Sigmoid colon (tissue), 7 donors: ENCODE results near the gene LARGE1. TPM values are rescaled to one million over a fixed set of nuclear protein-coding genes. Genes with fewer than 3 reads are reported as not detected.

ENCODE experiments used
- DNase-seq: peaks from one replicate; pipeline ENCODE4 v3.0.0-alpha.2; 2019
- H3K27ac ChIP-seq, 4 donors: fragments of 200-600 bp; sonication (generic); one replicate each; pipeline ENCODE4 v1.5.1; 2016 to 2019; ENCODE audit warnings: mild to moderate bottlenecking in 1 of 4
- H3K27me3 ChIP-seq, 3 donors: fragments of 200-600 bp; sonication (generic); one replicate each; pipeline ENCODE4 v1.5.1; 2019; ENCODE audit warnings: mild to moderate bottlenecking in 1 of 3
- H3K36me3 ChIP-seq, 4 donors: fragments of 200-600 bp; sonication (generic); one replicate each; pipeline ENCODE4 v1.5.1; 2016 to 2019
- H3K4me1 ChIP-seq, 4 donors: fragments of 200-600 bp; sonication (generic); one replicate each; pipeline ENCODE4 v1.5.1; 2017 to 2019
- H3K4me3 ChIP-seq, 4 donors: fragments of 200-600 bp; sonication (generic); one replicate each; pipeline ENCODE4 v1.5.1; 2017 to 2019; ENCODE audit warnings: mild to moderate bottlenecking in 2 of 4, moderate library complexity in 1 of 4
- H3K9me3 ChIP-seq, 4 donors: fragments of 200-600 bp in 3 of 4; sonication (generic) in 3 of 4; one replicate each; pipeline versions ENCODE4 v1.5.1 to v1.6.1; 2013 to 2019
- EP300 ChIP-seq, 4 donors: sonication (generic); formaldehyde crosslinking; IDR thresholded peaks; one replicate each; pipeline ENCODE4 v1.6.1; 2017; ENCODE audit warnings: antibody characterized with exemption in 4 of 4
- POLR2A ChIP-seq, 2 donors: fragments of 450-650 bp; IDR thresholded peaks; one replicate each; pipeline ENCODE4 v1.6.1; 2016; ENCODE audit warnings: antibody characterized with exemption in 2 of 2, mild to moderate bottlenecking in 2 of 2, moderate library complexity in 2 of 2
- POLR2AphosphoS5 ChIP-seq, 4 donors: sonication (generic); formaldehyde crosslinking; IDR thresholded peaks; one replicate each; pipeline ENCODE4 v1.6.1; 2017; ENCODE audit warnings: antibody characterized with exemption in 4 of 4
- WGBS, 2 donors: extraction: QIAGEN DNeasy Blood & Tissue Kit; methylation state at CpG; one replicate each; pipeline ENCODE4 v1.1.7; 2013; 5-methylcytosine and 5-hydroxymethylcytosine counted together
- intact Hi-C: fragments of 100-400 bp; cut with DNase I; formaldehyde crosslinking; loops from one replicate; pipeline ENCODE4 v1.15.1; 2023
- polyA plus RNA-seq, 3 donors: library from polyadenylated mRNA; stranded (reverse); fragments of 200-250 nt; gene quantifications; one replicate each; pipeline ENCODE4 v1.2.3, GENCODE V29; 2013
- total RNA-seq, 4 donors: library from RNA; depleted of rRNA; stranded (reverse); fragments of >200 nt; gene quantifications; one replicate each; pipeline ENCODE4 v1.1.0, GENCODE V29; 2016
- TF ChIP-seq, protein P1 (sequence below), 4 experiments: fragments of 450-650 bp in 3 of 4; fragments of 200-600 bp in 1 of 4; IDR thresholded peaks; one replicate each; pipeline ENCODE4 v1.5.1; 2016 to 2019; ENCODE audit warnings: antibody characterized with exemption in 4 of 4, mild to moderate bottlenecking in 3 of 4, moderate library complexity in 2 of 4
- donor health status: healthy with polysubstance abuse.
- donor health status: Bipolar disorder and iron deficiency.
- donor health status: healthy.

Gene LARGE1
- total and polyA plus RNA-seq, 7 donors: 5.8 to 74.4 (median 38.0) TPM

DNA sequence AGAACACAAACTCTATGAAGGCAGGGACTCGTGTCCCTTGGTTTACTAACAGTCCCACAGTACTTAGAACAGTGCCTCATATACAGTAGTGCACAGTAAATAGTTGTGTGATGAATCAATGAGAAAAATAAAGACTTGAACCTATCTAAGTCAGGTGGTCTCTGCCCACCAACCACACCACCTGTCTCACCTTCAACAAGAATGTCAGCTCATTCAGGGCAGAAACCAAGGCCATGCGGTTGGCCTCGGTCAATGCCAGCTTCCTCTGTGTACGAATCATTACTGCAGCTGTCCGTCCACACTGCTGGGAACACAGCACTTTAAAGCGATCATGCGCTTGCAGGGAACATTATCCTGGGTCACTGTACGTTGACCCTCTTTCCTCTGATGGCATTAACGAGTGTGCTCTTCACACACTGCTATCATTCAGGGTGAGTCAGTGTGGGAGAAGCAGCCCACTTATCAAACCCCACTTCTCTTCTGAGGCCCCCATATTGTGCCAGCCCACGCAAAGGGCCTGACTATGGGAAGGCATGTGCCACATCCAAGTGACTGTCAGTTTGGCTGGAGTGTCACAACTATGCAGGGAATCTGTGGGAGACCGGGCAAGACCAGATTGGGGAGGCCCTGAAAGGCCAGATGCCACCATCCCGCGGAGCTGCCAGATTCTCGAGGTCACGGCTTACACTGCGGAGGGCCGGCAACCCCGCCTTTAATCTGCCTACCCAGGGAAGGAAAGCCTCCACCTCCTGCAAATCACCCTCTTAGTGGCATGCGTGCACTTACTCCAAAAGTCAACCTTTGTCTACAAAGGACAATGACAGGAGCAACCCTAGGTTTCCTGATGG, 36.1 kb downstream of the LARGE1 start:
- DNase-seq: no peak
- no peak overlapping the region for H3K27ac ChIP-seq
- no peaks in the 10 kb centered on the region for H3K36me3 ChIP-seq
- no peaks in the 10 kb centered on the region for H3K9me3 ChIP-seq
- H3K27me3 ChIP-seq: no peaks in the 10 kb centered on the region
- no peak for TF ChIP-seq POLR2AphosphoS5 (IDR thresholded peaks at IDR 0.05)
- no peak for TF ChIP-seq EP300 (IDR thresholded peaks at IDR 0.05)
- TF ChIP-seq, protein P1, sequence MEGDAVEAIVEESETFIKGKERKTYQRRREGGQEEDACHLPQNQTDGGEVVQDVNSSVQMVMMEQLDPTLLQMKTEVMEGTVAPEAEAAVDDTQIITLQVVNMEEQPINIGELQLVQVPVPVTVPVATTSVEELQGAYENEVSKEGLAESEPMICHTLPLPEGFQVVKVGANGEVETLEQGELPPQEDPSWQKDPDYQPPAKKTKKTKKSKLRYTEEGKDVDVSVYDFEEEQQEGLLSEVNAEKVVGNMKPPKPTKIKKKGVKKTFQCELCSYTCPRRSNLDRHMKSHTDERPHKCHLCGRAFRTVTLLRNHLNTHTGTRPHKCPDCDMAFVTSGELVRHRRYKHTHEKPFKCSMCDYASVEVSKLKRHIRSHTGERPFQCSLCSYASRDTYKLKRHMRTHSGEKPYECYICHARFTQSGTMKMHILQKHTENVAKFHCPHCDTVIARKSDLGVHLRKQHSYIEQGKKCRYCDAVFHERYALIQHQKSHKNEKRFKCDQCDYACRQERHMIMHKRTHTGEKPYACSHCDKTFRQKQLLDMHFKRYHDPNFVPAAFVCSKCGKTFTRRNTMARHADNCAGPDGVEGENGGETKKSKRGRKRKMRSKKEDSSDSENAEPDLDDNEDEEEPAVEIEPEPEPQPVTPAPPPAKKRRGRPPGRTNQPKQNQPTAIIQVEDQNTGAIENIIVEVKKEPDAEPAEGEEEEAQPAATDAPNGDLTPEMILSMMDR (IDR thresholded peaks at IDR 0.05): no peak
- TF ChIP-seq POLR2A (IDR thresholded peaks at IDR 0.05): no peak
- intact Hi-C loops: no loop called here
- H3K4me3 ChIP-seq: no peak overlapping the region
- 92 to 95% methylated on average over 19 of the region's 19 CpGs for WGBS, 2 donors
- H3K4me1 ChIP-seq: peaks cover 0 to 47% (median 34%) of the 10 kb centered on the region in 4 donors

DNA sequence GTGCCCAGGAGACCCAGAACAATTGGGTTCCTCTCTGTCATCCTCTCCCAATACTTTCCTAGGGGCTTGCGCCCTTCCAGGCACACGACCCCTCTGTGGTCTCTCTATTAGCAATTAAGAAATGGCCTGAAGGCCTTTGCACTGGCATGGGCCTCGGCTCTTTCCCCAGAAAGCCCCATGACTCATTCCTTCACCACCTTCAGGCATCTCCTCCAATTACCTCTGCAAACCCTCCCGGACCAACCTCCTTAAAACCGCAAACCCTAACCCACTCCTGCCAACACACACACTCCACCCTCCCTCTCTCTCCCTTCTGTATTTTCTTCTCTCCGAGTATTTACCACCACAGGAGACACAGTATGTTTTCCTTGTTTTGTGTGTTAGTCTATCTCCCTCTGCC, 36.7 kb downstream of the LARGE1 start:
- no peaks in the 10 kb centered on the region for H3K27me3 ChIP-seq
- peaks cover 0 to 43% (median 33%) of the 10 kb centered on the region in 4 donors for H3K4me1 ChIP-seq
- H3K27ac ChIP-seq: no peak overlapping the region
- no peaks in the 10 kb centered on the region for H3K36me3 ChIP-seq
- DNase-seq: no peak
- no peak overlapping the region for H3K4me3 ChIP-seq
- intact Hi-C loops: no loop called here
- 88 to 89% methylated on average over 6 of the region's 6 CpGs for WGBS, 2 donors
- TF ChIP-seq EP300 (IDR thresholded peaks at IDR 0.05): no peak
- TF ChIP-seq POLR2AphosphoS5 (IDR thresholded peaks at IDR 0.05): no peak
- TF ChIP-seq, protein P1 (IDR thresholded peaks at IDR 0.05): no peak
- TF ChIP-seq POLR2A (IDR thresholded peaks at IDR 0.05): no peak
- no peaks in the 10 kb centered on the region for H3K9me3 ChIP-seq

- H3K4me3 ChIP-seq: no peak overlapping the region
- H3K27me3 ChIP-seq: no peaks in the 10 kb centered on the region
- no peaks in the 10 kb centered on the region for H3K9me3 ChIP-seq
- WGBS, 2 donors: 75 to 96% methylated on average over 6 of the region's 6 CpGs
- H3K4me1 ChIP-seq: peaks cover 0 to 43% (median 33%) of the 10 kb centered on the region in 4 donors
- no peak overlapping the region for H3K27ac ChIP-seq
- intact Hi-C loops: no loop called here
- TF ChIP-seq, protein P1 (IDR thresholded peaks at IDR 0.05): no peak
- TF ChIP-seq POLR2A (IDR thresholded peaks at IDR 0.05) (no peak), POLR2AphosphoS5 (IDR thresholded peaks at IDR 0.05) (no peak), EP300 (IDR thresholded peaks at IDR 0.05) (no peak)
- no peaks in the 10 kb centered on the region for H3K36me3 ChIP-seq
- no peak for DNase-seq
Measured at GRCh38 chr22:33882991-33883390, 37.3 kb downstream of the LARGE1 start.

DNA sequence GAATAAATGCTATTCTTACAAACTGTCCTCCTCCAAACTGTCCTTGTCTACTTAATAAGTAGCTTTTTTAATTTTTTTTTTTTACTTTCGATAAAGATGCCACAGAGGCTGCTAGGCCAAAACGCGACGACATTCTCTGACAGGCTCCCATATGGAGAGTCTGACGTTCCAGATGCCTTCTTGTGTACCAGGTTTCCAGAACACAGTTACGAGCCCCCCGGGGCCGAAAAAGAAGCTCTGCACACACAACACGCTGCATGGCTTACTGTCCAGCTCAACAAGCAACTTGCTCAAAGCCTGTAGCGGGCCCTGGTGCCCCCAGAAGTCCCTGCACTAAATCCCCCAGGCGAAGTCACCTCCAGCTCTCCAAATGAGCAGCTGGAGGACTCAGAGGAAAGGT, 39.3 kb downstream of the LARGE1 start:
- Histone ChIP-seq H3K27me3 (no peaks in the 10 kb centered on the region), H3K9me3 (no peaks in the 10 kb centered on the region), H3K27ac (no peak overlapping the region), H3K4me1 (peaks cover 0 to 42% (median 22%) of the 10 kb centered on the region in 4 donors), H3K36me3 (no peaks in the 10 kb centered on the region), H3K4me3 (no peak overlapping the region)
- 91 to 94% methylated on average over 11 of the region's 11 CpGs for WGBS, 2 donors
- intact Hi-C loops: no loop called here
- DNase-seq: no peak
- TF ChIP-seq POLR2A (IDR thresholded peaks at IDR 0.05) (no peak), POLR2AphosphoS5 (IDR thresholded peaks at IDR 0.05) (no peak), EP300 (IDR thresholded peaks at IDR 0.05) (no peak)
- TF ChIP-seq, protein P1 (IDR thresholded peaks at IDR 0.05): no peak
